Neural crest cell (in vitro differentiated cells): ENCODE data around the gene UFD1. TPM values are rescaled to one million over a fixed set of nuclear protein-coding genes. Genes with fewer than 3 reads are reported as not detected.

Source experiments
- DNase-seq: peaks from one replicate; pipeline ENCODE4 v3.0.0; 2021; ENCODE audit warnings: low read depth, mixed read lengths, low spot score
- H3K27ac Mint-ChIP-seq: one replicate; pipeline ENCODE4 v1.8.0; 2021; ENCODE audit warnings: mild to moderate bottlenecking, mixed read lengths; ENCODE audit not compliant: unreplicated experiment
- H3K27me3 Mint-ChIP-seq: 2 replicates; pipeline ENCODE4 v1.8.0; 2021; ENCODE audit warnings: low read depth, mild to moderate bottlenecking, mixed read lengths
- H3K36me3 Mint-ChIP-seq: 2 replicates; pipeline ENCODE4 v1.8.0; 2021; ENCODE audit warnings: low read depth, mild to moderate bottlenecking, mixed read lengths
- H3K4me1 Mint-ChIP-seq: 2 replicates; pipeline ENCODE4 v1.8.0; 2021; ENCODE audit warnings: mixed read lengths
- H3K4me3 Mint-ChIP-seq: one replicate; pipeline ENCODE4 v1.8.0; 2021; ENCODE audit warnings: mild to moderate bottlenecking, mixed read lengths
- H3K9me3 Mint-ChIP-seq: 2 replicates; pipeline ENCODE4 v1.8.0; 2021; ENCODE audit warnings: mixed read lengths
- CTCF ChIP-seq: fragments of 200-600 bp; sonication (generic); conservative IDR thresholded peaks from 2 replicates; pipeline ENCODE4 v1.5.0; 2021; ENCODE audit warnings: antibody characterized with exemption, mild to moderate bottlenecking
- total RNA-seq: library from RNA; stranded (reverse); gene quantifications from 2 replicates; pipeline ENCODE4 v1.2.1, GENCODE V29; 2021

Gene UFD1
- total RNA-seq, 1 donor from 2014 or later, result 69.4 TPM

- no peaks in the 10 kb centered on the region for H3K4me1 Mint-ChIP-seq
- no peak for TF ChIP-seq CTCF
- H3K27me3 Mint-ChIP-seq, result no peaks in the 10 kb centered on the region
- H3K27ac Mint-ChIP-seq, result no peak overlapping the region
- peaks cover 13% of the 10 kb centered on the region for H3K36me3 Mint-ChIP-seq
- H3K4me3 Mint-ChIP-seq, result no peak overlapping the region
- H3K9me3 Mint-ChIP-seq, result no peaks in the 10 kb centered on the region
- no peak for DNase-seq
Observed at GRCh38 chr22:19455033-19455432, 24.0 kb downstream of the UFD1 start.

GRCh38 chr22:19454156-19454555 lies 24.8 kb downstream of the UFD1 start:
- TF ChIP-seq CTCF, result no peak
- no peaks in the 10 kb centered on the region for H3K9me3 Mint-ChIP-seq
- peaks cover 12% of the 10 kb centered on the region for H3K36me3 Mint-ChIP-seq
- H3K27ac Mint-ChIP-seq, result no peak overlapping the region
- H3K4me1 Mint-ChIP-seq, result no peaks in the 10 kb centered on the region
- no peak for DNase-seq
- peak overlapping the region; percentile 24 for H3K4me3 Mint-ChIP-seq
- no peaks in the 10 kb centered on the region for H3K27me3 Mint-ChIP-seq

GRCh38 chr22:19453718-19454117 lies 25.3 kb downstream of the UFD1 start:
- Mint-ChIP-seq H3K9me3 (no peaks in the 10 kb centered on the region), H3K36me3 (peaks cover 12% of the 10 kb centered on the region), H3K4me3 (no peak overlapping the region), H3K4me1 (peaks cover under 1% of the 10 kb centered on the region), H3K27me3 (no peaks in the 10 kb centered on the region), H3K27ac (no peak overlapping the region)
- no peak for DNase-seq
- TF ChIP-seq CTCF, result no peak

- no peak for DNase-seq
- H3K9me3 Mint-ChIP-seq, result no peaks in the 10 kb centered on the region
- H3K36me3 Mint-ChIP-seq, result peaks cover 12% of the 10 kb centered on the region
- no peak for TF ChIP-seq CTCF
- no peaks in the 10 kb centered on the region for H3K27me3 Mint-ChIP-seq
- H3K4me1 Mint-ChIP-seq, result peaks cover 19% of the 10 kb centered on the region
- peak overlapping the region; percentile 5 for H3K4me3 Mint-ChIP-seq
- H3K27ac Mint-ChIP-seq, result no peak overlapping the region
Observed at GRCh38 chr22:19451570-19451969, 27.4 kb downstream of the UFD1 start.

- H3K9me3 Mint-ChIP-seq, result no peaks in the 10 kb centered on the region
- H3K27me3 Mint-ChIP-seq, result no peaks in the 10 kb centered on the region
- no peak for TF ChIP-seq CTCF
- no peak overlapping the region for H3K27ac Mint-ChIP-seq
- H3K4me3 Mint-ChIP-seq, result peak overlapping the region; percentile 18
- DNase-seq, result no peak
- H3K4me1 Mint-ChIP-seq, result peaks cover 25% of the 10 kb centered on the region
- H3K36me3 Mint-ChIP-seq, result peaks cover 12% of the 10 kb centered on the region
Observed at GRCh38 chr22:19450363-19451175, 28.4 kb downstream of the UFD1 start.
